HCT116 (cell line): ENCODE results near the gene IPO5.

Source experiments
- CTCF ChIP-seq, 3 experiments: fragments of 200-600 bp in 1 of 3; sonication (generic) in 1 of 3; IDR thresholded peaks in 2 of 3; conservative IDR thresholded peaks in 1 of 3; 2 replicates each; pipeline ENCODE4 v1.5.1; 2012 to 2017; ENCODE audit warnings: low read depth in 2 of 3, low read length in 2 of 3, antibody characterized with exemption in 1 of 3, borderline replicate concordance in 1 of 3, control low read depth in 1 of 3, mild to moderate bottlenecking in 1 of 3, mixed read lengths in 1 of 3, mixed run types in 1 of 3, moderate library complexity in 1 of 3; ENCODE audit not compliant: insufficient read depth in 1 of 3
- ZBTB33 ChIP-seq: IDR thresholded peaks from 2 replicates; pipeline ENCODE4 v1.6.1; 2011; ENCODE audit warnings: mild to moderate bottlenecking, low read length, moderate library complexity; ENCODE audit not compliant: insufficient replicate concordance; ENCODE audit errors: extremely low read depth

DNA sequence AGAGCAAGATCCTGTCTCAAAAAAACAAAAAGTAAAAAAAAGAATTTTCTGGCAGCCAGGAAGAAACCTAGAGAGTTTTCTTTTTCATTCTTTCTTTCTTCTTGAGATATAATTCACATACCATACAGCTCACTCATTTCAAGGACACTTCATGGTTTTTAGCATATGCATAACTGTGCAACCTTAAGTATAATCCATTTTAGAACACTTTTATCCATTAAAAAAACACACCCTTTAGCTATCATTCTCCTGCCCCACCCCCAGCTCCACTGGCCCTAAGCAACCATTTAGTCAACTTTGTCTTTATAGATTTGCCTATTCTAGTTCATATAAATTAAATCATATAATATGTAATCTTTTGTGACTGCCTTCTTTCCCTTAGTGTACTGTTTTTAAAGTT, 8.1 kb upstream of the IPO5 start:
- TF ChIP-seq CTCF (IDR thresholded peaks at IDR 0.05 in 2 of 3, conservative IDR thresholded peaks at IDR 0.05 in 1 of 3; ENCODE audit: borderline replicate concordance in 1 of 3, insufficient read depth in 1 of 3, low read depth in 2 of 3, low read length in 2 of 3) (no peak), ZBTB33 (no peak)
